SW 1271 (cell line): ENCODE results near the gene RBM4B.

Experiments used
- DNase-seq, 2 experiments: peaks; one replicate each; lab custom pipeline; 2025; lab: John Stamatoyannopoulos, UW

RBM4B gene

DNA sequence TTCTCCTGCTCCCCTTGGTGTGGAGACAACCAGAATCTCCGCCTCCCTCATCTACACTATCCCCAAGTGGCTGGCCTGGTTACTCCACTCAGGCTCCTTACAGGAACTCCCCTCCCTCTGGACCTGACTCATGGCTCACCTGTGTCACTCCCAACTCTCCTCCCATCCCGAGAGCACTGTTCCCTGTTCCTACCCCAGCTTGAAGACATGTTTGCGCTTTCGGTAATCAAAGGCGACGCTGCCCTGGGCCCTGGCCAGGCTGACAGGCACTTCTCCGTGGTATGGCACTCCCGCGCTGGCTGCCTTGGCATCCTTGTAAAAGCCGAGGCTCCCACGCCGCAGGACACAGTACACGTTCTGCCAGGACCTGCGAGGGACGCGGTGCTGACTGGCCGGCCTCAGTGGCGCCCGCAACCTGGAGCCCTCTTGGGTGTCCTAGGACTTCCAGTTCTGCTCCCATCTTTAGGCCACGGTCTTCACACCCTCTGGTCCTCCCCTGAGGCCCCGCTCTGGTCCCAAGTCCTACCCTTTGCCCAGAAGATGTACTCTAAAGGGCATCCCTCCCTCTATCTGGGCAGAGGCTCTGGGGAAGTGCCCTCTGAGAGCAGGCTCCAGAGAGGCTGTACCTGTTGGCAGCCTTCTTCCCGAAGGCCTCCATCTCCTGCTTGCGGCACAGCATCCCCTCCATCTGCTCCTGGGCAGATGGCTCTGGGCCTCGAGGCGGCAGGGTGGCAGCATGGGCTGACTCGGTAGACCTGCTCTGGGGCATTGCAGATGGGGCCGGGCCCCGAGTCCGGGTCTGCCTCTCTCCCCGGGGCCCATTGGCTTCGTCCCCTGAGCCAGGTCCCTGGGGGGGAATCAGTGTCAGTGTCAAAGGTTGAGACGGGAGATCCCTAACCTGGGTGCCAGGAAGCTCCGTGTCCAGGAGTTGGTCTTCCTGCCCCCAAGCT, 9.4 kb upstream of the RBM4B start:
- DNase-seq = no peak

DNA sequence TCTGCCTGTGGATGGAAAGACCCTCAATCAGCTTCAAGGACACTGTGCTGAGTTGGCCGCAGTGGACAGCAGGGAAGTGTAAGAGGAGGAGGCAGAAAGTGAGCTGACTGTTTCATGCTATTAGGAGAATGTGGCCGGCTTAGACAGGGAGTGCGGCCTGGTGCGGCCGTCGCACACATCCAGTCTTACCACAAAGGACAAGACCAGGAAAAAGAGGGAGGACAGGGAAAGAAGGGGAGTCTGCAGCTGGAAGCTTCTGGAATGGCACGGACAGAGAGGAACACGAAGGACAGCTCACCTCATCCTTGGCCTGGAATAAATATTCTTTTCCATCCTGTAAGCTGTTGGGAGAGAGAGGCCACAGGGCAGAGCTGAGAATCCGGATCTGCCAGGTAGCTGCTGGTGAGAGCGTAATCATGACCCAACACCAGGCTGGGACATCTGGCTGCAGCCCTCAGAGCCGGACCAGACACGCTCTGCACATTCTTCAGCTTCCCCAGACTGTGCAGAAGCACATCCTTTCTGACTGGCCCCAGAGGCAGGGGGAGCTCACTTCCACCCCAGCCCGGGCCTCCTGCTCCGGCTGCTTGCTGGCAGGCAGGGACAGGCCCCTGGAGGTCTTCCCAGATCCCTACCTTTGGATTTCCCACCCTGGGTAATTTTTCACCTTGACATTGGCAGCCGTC, 8.6 kb upstream of the RBM4B start:
- DNase-seq = no peak

DNA sequence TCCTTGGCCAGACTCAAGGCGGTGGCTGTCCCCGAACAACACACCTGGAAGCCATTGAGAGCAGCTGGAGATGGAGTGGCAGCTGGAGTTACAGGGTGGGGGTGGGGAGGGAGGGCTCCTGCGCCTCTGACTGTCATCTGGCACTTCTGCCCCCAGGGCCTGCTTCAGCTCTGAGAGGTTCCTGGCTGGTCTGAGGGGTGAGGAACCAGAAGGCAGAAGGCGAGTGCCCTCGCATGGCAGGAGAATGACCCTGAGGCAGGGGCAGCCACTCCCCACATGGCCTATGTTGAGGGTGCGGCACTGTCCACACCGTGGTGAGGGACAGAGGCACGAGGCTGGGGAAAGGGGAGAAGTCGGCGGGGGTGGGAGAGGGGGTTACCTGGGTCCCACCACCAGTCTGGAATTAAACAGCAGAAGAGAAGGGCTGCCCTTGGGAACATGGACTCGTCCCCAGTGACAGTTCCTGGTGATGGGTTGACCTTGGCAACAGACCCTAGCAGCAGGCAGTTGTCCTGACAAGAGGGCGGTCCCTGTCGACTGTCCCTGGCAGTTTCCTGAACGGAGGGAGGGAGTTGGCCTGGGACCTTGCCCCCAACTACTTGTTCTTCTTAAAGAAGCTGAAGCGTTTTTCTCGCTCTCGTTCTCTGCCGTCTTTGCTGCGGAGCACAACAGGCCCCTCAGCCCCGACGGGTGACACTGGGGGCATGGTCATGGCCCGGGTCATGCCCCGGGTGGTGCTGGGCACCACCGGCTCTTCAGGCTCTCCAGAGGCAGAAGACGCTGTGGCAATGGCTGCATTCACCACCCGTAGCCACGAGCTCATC, 7.8 kb upstream of the RBM4B start:
- DNase-seq = no peak

DNA sequence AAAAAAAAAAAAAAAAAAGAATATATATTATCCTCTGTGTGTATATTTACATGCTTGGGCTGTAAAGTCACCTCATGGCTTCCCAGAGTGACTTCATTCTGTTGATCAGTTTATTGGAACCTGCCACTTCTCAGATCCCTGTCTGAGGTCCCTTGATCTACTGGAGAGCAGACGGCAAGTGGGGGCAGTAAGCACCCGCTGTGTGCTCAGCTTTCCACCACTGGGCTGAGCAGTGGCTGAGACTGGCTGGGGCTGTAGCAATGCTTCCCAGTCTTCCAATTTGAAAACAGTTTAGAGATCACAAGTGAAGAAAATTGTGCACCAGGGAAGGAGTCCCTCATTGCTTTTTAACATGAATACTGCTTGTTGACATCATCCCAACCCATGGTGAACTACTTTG, 6.9 kb upstream of the RBM4B start:
- DNase-seq = no peak

DNA sequence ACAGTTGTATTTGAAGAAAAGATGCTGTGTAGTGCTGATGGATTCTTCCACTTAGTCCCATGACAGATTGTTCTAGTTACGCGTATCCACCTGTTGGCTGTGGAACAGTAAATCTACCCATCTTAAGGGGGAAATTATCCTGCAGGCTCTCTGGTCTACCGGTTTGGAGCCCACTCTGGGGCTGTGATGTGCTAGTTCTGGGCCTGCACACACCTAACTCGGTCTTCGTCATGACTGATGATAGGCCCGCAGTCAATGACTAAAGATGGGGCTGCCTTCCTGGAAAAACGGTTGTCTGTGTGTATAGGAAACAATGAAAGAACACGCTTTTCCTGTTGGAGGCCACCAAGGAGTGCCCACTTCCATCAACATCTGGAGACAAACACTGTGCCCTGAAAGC, 6.2 kb upstream of the RBM4B start:
- DNase-seq = no peak

DNA sequence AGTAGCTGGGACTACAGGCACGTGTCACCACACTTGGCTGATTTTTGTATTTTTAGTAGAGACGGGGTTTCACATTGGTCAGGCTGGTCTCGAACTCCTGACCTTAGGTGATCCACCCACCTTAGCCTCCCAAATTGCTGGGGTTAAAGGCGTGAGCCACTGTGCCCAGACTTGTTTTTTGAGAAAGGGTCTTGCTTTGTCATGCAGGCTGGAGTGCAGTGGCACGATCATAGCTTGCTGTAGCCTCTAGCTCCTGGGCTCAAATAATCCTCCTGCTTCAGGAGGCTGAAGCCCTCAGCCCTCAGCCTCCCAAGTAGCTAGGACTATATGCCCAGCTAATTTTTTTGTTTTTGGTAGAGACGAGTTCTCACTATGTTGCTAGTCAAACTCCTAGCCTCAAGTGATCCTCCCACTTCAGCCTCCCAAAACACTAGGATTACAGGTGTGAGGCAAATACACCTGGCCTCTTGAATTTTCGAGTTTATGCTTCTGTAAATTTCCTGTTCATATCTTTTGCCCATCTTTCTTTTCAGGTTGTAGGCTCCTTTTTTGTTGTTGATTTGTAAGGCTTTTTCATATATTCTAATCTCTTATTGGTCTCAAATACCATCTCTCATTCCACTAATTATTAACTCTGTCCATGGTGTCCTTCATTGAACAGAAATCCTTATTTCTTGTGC, 3.4 kb upstream of the RBM4B start:
- no peak for DNase-seq

DNA sequence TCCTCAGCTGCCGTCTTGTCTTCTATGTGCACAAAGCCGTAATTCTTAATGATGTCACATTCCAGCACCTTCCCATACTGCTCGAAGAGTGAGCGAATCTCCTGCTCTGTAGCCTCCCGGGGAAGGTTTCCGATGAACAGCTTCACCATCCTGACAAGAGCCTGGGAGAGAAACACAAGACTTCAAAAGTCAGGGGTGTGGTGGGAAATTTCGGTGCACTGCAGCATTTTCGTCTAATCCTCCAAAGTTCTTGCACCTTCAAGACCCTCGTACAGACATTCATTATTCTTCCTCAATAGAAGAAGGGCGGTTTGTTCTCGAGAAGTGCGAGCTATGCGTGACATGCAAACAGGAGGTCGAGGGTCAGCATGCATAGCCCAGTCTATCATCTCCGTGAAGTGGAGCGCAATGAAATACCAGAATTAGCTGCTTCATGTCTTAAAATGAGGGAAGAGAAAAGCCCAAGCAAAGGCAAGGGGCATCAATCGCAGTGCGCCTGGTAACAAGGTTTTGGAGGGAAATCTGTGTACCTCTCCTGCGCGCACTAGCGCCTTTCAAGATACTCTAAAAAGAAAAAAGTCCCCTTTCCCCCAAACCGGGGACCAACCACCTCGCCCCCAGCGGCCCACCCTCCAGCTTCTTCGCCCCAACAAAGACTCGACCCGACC, 622 bp downstream of the RBM4B start:
- DNase-seq = peak in 1 of 2 experiments; percentile 47

DNA sequence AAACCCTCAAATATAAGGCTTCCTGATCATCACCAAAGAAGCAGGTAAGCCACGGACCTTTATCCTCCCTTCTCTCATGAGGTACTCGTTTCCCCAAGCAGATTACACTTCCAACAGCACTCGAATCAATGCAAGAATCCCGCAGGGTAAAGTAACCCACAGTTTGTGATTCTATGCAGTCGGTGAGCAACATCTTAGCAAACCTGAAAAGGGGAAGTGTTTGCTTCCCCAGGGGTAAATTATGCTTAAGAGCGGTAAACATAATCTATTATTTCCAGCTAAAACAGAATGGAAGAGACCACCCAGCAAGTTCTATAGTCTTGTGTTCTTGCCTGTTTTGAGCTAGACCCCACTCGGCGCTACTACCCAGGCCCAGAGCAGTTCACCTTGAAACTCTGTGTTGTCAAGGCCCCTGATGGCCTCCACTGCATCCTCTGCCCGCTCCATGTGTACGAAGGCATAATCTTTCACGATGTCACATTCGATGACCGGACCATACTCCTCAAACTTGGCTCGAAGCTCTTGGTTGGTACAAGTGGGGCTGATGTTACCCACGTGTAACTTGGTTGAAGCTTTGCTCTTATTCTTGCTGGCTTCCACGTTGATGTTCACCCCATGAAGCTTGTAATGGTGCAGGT, 1.3 kb downstream of the RBM4B start:
- DNase-seq = no peak

DNA sequence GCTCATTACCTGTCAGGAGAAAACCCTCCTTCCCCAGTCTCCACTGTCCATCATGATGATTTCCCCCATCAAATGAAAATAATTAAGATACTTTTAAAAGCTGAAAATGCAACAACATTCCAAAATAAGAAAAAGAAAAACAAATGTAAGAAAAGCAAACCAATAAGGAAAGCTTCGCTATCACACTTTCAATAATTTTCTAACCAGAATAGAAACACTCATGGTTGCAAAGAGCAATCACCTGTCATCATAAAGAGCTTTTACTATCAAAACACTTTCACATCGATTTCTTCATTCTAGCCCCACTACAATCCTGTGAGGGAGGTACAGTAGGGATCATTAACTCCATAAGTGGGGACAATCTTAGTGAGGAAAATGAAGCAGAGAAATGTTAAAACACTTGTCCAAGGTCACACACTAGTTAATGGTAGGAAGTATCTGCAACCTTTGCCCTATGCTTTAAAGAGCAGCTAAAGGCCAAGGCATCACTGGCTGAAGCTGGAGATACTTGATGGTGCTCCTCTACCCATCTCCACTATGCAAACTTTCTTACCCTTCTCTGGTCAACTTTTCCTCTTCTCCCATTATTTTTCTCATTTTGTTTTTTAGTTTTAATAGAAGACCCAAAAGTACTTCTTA, 2.6 kb downstream of the RBM4B start:
- DNase-seq = no peak

DNA sequence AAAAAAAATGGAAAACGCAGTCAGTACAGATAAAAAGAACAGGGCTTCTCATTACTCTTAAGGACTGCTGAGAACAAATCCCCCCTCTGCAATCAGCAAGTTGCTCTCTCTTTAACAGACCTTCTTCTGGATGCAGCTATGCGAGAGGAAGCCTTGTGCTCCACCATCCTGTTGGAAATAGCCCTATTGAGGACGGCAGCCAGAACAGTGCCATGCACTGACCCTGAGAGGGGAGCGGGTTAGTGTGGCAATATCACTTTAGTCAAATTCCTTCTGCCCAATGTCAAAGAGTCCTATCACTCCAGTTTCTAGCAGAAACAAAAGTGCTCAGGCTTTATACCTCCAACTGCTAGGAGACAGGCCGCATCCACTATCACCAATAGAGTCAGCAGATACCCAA, 6.9 kb downstream of the RBM4B start:
- DNase-seq = no peak

DNA sequence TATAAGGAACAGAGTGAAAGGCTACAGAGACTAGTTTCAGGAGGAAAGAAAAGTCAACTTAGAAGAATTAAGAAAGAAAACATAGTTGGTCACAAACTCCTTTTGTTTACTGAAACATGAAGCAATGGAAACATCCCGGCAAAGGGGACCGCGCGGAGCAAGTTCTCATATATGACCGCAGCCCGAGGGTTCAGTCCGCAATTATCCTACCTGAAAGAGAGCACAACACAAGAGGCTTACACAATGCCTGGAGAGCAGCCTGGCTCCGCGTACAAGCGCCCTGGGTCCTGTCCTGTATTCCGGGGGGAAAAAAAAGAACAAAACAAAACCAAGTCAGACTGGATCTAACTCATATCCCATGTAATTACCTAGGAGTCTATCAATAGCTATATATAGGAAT, 12.3 kb downstream of the RBM4B start:
- DNase-seq = no peak

DNA sequence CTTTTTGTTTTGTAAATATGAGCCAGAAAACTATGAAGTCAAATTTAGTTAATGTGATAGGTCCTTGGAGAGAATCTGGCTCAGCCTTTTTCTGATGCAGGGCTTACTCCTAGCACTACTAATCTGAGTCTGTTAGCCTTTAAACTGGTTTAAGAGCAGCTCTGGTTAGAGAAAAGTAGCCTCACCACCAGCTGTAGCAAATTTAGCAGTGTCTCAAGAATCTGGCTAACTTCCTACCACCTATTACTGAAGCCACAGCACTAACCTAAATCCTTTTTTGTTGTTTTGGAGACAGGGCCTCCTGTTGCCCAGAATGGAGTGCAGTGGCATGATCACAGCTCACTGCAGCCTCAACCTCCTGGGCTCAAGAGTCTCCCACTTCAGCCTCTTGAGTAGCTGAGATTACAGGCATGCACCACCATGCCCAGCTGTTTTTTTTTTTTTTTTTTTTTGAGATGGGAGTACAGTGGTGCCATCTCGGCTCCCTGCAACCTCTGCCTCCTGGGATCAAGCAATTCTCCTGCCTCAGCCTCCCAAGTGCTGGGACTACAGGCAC, 13.9 kb downstream of the RBM4B start:
- DNase-seq = no peak

DNA sequence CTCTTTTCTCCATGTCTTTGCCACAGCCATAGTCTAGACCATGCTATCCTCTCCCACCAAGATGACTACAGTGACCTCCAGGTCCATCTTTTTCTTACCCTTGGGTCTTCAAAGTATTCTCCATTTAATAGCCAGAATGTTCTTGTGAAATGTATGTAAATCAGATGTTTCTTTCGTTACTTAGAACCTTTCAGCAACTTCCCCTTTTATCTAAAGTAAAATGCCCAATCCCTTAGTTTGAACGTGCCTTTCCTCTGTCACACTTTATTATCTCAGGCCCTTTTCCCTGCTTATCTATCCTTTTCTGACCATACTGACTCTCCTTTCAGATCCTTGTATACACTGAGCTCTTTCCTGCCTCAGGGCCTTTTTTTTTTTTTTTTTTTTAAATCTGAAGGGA, 17.9 kb downstream of the RBM4B start:
- no peak for DNase-seq

DNA sequence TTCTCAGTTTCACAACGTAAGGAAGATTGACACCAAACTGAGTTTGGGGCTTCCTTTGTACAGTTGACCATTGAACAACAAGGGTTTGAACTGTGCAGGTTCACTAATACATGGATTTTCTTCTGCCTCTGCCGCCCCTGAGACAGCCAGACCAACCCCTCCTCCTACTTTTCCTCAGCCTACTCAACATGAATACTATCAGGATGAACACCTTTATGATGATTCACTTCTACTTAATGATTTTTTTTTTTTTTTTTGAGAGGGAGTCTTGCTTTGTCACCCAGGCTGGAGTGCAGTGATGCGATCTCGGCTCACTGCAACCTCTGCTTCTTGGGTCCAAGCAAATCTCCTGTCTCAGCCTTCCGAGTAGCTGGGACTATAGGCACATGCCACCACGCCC, 24.6 kb downstream of the RBM4B start:
- no peak for DNase-seq

DNA sequence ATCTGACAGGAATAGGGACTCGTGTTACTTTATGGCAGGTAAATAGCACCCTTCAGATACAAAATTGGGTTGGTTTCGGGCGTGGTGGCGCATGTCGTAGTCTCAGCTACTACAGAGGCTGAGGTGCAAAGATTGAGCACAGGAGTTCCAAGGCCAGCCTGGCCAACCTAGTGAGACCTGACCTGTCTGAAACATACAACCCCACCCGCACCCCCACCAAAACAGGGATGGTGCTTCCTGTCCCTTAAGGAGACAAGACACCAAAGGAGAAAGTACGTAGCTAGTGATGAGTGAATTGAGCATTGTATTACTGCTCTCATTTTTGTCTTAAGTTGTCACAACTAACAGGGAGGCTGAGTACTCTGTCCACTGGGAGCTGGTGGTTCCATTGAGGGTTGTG, 25.0 kb downstream of the RBM4B start:
- no peak for DNase-seq

DNA sequence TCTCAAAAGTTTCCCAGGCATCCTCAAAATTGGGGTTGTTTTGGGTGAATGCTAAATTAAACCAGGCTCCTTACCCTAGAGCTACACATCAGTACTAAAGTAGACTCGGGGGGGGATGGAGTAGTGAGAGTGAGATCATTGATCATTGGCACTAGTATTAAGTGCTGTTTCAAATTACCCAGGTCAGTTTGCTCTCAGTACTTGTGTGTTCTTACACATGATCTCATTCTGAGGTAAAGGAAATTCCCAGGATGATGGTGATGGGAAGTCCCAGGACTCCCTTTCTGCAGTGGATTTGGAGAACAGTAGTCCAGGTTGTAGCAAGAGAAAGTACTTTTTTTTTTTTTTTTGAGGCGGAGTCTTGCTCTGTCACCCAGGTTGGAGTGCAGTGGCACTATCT, 26.7 kb downstream of the RBM4B start:
- no peak for DNase-seq

DNA sequence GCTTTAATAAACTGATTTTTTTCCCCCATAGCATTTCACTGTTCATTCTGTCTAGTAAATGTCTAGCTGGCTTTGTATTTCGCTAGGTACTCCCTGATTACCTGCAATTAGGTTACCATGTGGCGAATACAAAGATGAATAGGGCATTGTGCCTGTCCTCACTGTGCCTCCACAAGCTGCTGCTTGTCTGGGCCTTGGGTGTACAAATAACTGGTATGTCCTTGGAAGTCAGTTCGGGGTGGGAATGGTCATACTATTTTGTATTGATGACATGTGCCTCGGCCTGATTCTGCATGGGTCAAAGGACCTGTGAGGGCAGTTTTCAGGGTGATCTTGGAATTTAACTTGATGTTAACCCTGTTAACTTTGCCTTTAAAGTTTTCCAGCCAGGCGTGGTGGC, 27.8 kb downstream of the RBM4B start:
- no peak for DNase-seq

DNA sequence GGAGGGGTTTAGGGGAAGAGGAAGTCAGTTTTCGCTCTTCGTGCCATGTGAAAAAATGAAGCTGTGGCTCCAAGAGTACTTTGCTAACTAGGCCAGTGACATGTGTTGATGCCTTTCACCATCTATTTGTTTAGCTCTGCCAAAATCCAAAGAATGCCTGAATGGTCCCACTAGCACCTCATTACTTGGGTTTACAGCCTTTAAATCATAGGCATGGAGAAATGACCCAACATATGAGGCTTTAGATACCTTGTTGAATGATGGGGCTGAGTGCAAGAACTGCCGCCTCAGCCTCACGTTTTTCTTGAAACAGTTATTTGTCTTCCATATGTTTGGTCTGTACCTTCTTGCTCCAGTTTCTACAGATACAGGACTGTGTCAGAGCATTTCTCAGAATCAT, 30.9 kb downstream of the RBM4B start:
- no peak for DNase-seq

DNA sequence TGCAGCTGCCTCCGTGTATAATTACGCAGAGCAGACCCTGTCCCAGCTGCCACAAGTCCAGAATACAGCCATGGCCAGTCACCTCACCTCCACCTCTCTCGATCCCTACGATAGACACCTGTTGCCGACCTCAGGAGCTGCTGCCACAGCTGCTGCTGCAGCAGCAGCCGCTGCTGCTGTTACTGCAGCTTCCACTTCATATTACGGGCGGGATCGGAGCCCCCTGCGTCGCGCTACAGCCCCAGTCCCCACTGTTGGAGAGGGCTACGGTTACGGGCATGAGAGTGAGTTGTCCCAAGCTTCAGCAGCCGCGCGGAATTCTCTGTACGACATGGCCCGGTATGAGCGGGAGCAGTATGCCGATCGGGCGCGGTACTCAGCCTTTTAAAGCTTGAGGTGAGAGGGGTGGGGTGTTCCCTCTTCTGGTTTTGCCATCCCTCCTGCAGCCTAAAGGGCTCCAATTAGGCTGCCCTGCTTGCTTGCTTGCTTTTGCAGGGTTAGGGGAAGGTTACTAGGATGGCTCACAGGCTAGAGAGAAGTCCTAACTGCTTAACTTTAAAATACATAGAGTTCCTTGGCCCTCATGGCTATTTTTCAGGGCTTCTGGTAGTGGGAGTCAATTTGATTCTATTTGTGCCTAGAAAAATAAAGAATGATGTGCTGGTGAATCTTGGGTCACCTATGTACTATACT, 33.8 kb downstream of the RBM4B start:
- DNase-seq = no peak

DNA sequence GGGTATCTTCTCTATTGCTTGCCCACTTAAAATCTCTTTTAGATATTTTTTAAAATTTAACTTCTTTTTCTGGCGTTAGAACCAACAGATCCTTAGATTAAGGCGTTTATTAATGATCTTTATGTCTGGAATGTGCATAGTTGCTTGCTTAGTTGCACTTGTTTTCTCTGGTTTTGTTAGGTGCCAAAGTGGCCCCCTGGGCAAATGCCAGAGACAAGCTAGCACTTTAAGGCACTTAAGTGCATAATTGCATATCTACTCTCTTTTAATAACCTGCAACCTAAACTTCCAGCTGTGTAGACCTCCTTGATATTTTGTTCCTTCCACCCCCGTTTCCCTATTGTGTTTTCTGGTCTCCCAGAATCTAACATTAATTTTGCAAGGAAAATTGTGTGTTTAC, 35.9 kb downstream of the RBM4B start:
- no peak for DNase-seq
